Glutamatergic neuron (in vitro differentiated cells): ENCODE data around the gene FBXL20. TPM values are rescaled to one million over a fixed set of nuclear protein-coding genes. Genes with fewer than 3 reads are reported as not detected.

ENCODE experiments used
- DNase-seq: peaks from one replicate; pipeline ENCODE4 v3.0.0; 2022
- H3K27ac Mint-ChIP-seq: one replicate; pipeline ENCODE4 v1.8.0; 2020; ENCODE audit warnings: mild to moderate bottlenecking, mixed read lengths, inconsistent platforms; ENCODE audit not compliant: unreplicated experiment
- H3K27me3 Mint-ChIP-seq: one replicate; pipeline ENCODE4 v1.8.0; 2020; ENCODE audit warnings: mild to moderate bottlenecking, moderate library complexity, mixed read lengths, inconsistent platforms; ENCODE audit not compliant: unreplicated experiment
- H3K36me3 Mint-ChIP-seq: one replicate; pipeline ENCODE4 v1.8.0; 2020; ENCODE audit warnings: mild to moderate bottlenecking, mixed read lengths, inconsistent platforms; ENCODE audit not compliant: unreplicated experiment
- H3K4me1 Mint-ChIP-seq: one replicate; pipeline ENCODE4 v1.8.0; 2020; ENCODE audit warnings: mild to moderate bottlenecking, low read depth, mixed read lengths, inconsistent platforms; ENCODE audit not compliant: unreplicated experiment
- H3K4me3 Mint-ChIP-seq: one replicate; pipeline ENCODE4 v1.8.0; 2020; ENCODE audit warnings: mild to moderate bottlenecking, mixed read lengths, inconsistent platforms; ENCODE audit not compliant: unreplicated experiment
- H3K9me3 Mint-ChIP-seq: one replicate; pipeline ENCODE4 v1.8.0; 2020; ENCODE audit warnings: mild to moderate bottlenecking, moderate library complexity, mixed read lengths, inconsistent platforms; ENCODE audit not compliant: unreplicated experiment
- total RNA-seq: library from RNA; stranded (reverse); fragmentation: NEBNext Ultra II Directional; extraction: Animal tissue kit (Norgen Biotek cat#: 25700); gene quantifications from one replicate; pipeline ENCODE4 v1.2.1, GENCODE V29; 2021; ENCODE audit not compliant: unreplicated experiment
- TF ChIP-seq, protein P1 (sequence below): fragments of 200-600 bp; sonication (generic); IDR thresholded peaks from one replicate; pipeline ENCODE4 v1.5.0; 2021; ENCODE audit not compliant: partially characterized antibody, unreplicated experiment

The FBXL20 gene
- total RNA-seq, 1 donor from 2014 or later = 31.0 TPM

DNA sequence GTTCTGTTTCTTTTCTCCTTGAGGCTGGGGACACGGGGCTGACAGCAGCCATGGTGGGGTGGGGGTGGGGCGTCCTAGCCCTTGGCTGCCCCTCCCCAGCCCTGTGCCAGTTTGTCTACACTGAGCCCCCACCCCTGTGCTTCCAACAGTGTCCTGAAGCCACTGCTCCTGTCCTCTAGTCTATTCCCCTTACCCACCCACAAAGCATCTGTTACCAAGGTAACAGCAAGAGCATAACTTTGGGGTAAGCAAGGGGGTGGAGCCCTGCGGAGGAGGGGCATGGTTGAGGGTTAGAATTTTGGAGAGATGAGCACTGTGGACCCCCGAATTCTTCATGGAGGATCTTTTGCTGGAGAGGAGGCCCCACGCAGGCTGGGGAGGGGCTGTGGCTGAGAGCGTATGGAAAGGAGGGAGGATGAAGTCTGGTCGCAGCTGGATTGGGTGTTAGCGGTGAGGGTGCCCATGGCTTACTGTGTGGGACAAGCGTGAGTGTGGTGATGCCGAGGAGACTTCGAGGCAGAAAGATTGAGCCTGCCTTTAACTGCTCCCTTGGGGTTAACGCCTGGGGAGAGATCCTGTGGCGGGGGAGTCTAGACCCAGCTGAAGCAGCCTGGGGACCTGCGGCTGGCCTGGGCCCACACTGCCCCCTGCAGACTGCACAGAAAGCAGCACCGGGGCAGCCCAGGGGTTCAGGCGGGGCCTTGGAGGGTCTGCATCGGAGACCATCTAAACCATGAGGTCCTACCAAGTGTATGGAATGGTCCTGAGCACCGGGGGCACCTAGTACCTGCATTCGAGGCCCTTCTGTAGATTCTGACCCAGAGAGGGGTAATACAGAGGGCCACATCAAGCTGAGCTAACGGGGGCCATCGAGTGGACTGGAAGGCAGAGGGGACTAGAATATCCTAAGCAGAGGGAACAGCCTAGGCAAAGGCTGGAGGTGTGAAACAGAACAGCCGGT, 169.6 kb downstream of the FBXL20 start:
- H3K4me3 Mint-ChIP-seq = peak overlapping the region; percentile 0
- peaks cover 7% of the 10 kb centered on the region for H3K9me3 Mint-ChIP-seq
- no peaks in the 10 kb centered on the region for H3K36me3 Mint-ChIP-seq
- DNase-seq = peak; percentile 77
- H3K27me3 Mint-ChIP-seq = peaks cover 9% of the 10 kb centered on the region
- TF ChIP-seq, protein P1, sequence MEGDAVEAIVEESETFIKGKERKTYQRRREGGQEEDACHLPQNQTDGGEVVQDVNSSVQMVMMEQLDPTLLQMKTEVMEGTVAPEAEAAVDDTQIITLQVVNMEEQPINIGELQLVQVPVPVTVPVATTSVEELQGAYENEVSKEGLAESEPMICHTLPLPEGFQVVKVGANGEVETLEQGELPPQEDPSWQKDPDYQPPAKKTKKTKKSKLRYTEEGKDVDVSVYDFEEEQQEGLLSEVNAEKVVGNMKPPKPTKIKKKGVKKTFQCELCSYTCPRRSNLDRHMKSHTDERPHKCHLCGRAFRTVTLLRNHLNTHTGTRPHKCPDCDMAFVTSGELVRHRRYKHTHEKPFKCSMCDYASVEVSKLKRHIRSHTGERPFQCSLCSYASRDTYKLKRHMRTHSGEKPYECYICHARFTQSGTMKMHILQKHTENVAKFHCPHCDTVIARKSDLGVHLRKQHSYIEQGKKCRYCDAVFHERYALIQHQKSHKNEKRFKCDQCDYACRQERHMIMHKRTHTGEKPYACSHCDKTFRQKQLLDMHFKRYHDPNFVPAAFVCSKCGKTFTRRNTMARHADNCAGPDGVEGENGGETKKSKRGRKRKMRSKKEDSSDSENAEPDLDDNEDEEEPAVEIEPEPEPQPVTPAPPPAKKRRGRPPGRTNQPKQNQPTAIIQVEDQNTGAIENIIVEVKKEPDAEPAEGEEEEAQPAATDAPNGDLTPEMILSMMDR = peak; percentile 66
- no peak overlapping the region for H3K27ac Mint-ChIP-seq
- peaks cover 19% of the 10 kb centered on the region for H3K4me1 Mint-ChIP-seq

DNA sequence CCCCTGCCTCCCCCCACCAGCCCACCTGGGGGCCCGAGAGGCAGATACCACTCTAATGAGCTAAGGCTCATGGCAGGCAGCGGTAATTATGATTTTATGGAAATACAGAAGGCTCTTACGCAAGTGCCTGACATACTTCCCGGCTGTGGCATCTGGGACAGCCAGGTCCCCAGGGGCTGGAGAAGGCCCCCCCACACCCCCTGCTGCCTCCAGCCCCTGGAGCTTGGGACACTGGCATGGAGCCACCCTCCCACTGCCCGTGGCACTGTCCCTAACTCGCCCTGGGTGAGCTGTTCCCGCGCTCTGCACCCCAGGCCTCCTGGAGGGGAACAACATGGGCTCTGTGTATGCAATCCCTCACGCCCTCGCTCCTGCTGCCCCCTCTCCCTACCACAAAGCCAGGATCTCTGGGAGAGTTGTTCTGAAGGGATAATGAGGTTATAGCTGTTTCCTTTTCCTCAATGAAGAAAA, 170.3 kb downstream of the FBXL20 start:
- peaks cover 7% of the 10 kb centered on the region for H3K9me3 Mint-ChIP-seq
- H3K27me3 Mint-ChIP-seq = peaks cover 9% of the 10 kb centered on the region
- H3K27ac Mint-ChIP-seq = no peak overlapping the region
- peak; percentile 24 for DNase-seq
- no peaks in the 10 kb centered on the region for H3K36me3 Mint-ChIP-seq
- peaks cover 20% of the 10 kb centered on the region for H3K4me1 Mint-ChIP-seq
- H3K4me3 Mint-ChIP-seq = no peak overlapping the region
- TF ChIP-seq, protein P1 = no peak

DNA sequence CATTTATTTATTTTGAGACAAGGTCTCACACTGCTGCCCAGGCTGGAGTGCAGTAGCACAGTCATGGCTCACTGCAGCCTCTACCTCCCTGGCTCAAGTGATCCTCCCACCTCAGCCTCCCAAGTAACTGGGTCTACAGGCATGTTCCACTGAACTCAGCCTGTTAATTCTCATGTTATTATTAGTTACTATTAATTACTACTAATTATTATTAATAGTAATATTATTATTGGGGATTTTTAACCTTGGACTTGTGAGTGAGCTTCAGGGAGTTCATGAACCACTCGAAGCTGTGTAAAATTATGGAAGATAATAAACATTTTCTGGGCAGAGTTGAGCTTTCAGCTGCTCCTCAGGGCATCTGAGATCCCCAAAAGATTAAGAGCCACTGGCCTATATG, 171.1 kb downstream of the FBXL20 start:
- Mint-ChIP-seq H3K27me3 (peaks cover 6% of the 10 kb centered on the region), H3K9me3 (peaks cover 4% of the 10 kb centered on the region), H3K27ac (no peak overlapping the region), H3K36me3 (no peaks in the 10 kb centered on the region), H3K4me1 (peaks cover 17% of the 10 kb centered on the region), H3K4me3 (no peak overlapping the region)
- DNase-seq = no peak
- TF ChIP-seq, protein P1 = no peak

DNA sequence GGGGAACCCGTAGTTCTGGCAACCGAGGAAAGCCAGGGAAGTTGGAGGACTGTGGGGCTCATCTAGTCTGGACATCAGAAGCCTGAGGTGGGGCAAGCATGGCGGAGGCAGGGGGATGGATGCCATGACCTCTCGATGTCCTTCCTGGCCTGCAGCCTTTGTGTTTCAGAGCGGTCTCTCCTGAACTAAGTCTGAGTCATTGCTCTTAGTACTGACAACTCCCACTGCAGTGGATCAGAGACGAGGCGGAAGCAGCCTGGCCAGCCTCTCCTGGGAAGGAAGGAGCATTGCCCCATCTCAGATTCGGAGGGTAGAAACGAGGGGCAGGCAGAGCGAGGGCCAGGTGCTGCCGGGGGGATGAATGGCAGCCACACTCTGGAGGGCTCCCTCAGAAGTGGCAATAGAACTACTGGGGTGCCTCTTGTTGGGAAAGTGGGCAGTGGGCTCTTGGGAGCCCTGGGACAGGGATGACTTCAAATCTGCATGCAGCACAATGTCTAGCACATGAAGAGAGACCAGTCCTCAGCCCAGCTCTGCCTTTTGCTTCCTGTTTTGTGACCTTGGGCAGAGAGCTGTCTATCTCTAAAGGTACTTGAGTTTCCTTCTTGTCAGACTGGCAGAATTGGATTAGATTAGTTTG, 172.0 kb downstream of the FBXL20 start:
- peak overlapping the region; percentile 64 for H3K4me3 Mint-ChIP-seq
- peaks cover 7% of the 10 kb centered on the region for H3K27me3 Mint-ChIP-seq
- no peak overlapping the region for H3K27ac Mint-ChIP-seq

More for the DNA sequence above, 172.0 kb downstream of the FBXL20 start:
- Mint-ChIP-seq H3K36me3 (no peaks in the 10 kb centered on the region), H3K9me3 (peaks cover 5% of the 10 kb centered on the region), H3K4me1 (peaks cover 16% of the 10 kb centered on the region)
- no peak for DNase-seq
- TF ChIP-seq, protein P1 = no peak
